Neural progenitor cell (in vitro differentiated cells): ENCODE results near the gene CHADL. TPM values are rescaled to one million over a fixed set of nuclear protein-coding genes. Genes with fewer than 3 reads are reported as not detected.

Source experiments
- DNase-seq: peaks from one replicate; pipeline ENCODE4 v3.0.0-alpha.2; 2016; ENCODE audit warnings: low spot score
- H2AFZ ChIP-seq: fragments of 200-600 bp; sonication (generic); replicated peaks from 2 replicates; pipeline ENCODE4 v1.6.1; 2016; ENCODE audit warnings: antibody characterized with exemption
- H3F3A ChIP-seq: fragments of 200-600 bp; sonication (generic); 2 replicates; pipeline ENCODE4 v1.6.1; 2016; ENCODE audit warnings: antibody characterized with exemption, low read depth
- H3K27ac ChIP-seq: fragments of 200-600 bp; sonication (generic); 2 replicates; pipeline ENCODE4 v1.5.1; 2016; ENCODE audit warnings: mild to moderate bottlenecking
- H3K27me3 ChIP-seq: fragments of 200-600 bp; sonication (generic); 2 replicates; pipeline ENCODE4 v1.6.1; 2016; ENCODE audit warnings: mild to moderate bottlenecking, moderate library complexity
- H3K36me3 ChIP-seq: fragments of 200-600 bp; sonication (generic); 2 replicates; pipeline ENCODE4 v1.5.1; 2016
- H3K4me1 ChIP-seq: fragments of 200-600 bp; sonication (generic); 2 replicates; pipeline ENCODE4 v1.6.1; 2016; ENCODE audit warnings: mixed run types
- H3K4me2 ChIP-seq: fragments of 200-600 bp; sonication (generic); 2 replicates; pipeline ENCODE4 v1.6.1; 2016
- H3K4me3 ChIP-seq: fragments of 200-600 bp; sonication (generic); 2 replicates; pipeline ENCODE4 v1.5.1; 2016
- H3K79me2 ChIP-seq: fragments of 200-600 bp; sonication (generic); 2 replicates; pipeline ENCODE4 v1.6.1; 2016; ENCODE audit warnings: low read depth
- H3K9ac ChIP-seq: fragments of 200-600 bp; sonication (generic); 2 replicates; pipeline ENCODE4 v1.6.1; 2016
- H3K9me3 ChIP-seq: fragments of 200-600 bp; sonication (generic); 2 replicates; pipeline ENCODE4 v1.5.1; 2016; ENCODE audit warnings: low read depth
- H4K20me1 ChIP-seq: fragments of 200-600 bp; sonication (generic); 2 replicates; pipeline ENCODE4 v1.6.1; 2016; ENCODE audit warnings: low read depth
- H3K27ac Mint-ChIP-seq: 3 replicates; pipeline ENCODE4 v1.8.0; 2021; ENCODE audit warnings: mixed read lengths
- H3K27me3 Mint-ChIP-seq: 2 replicates; pipeline ENCODE4 v1.8.0; 2022; ENCODE audit warnings: low read depth, mild to moderate bottlenecking, inconsistent platforms, moderate library complexity, mixed read lengths; ENCODE audit not compliant: insufficient read depth
- H3K36me3 Mint-ChIP-seq: 3 replicates; pipeline ENCODE4 v1.8.0; 2021; ENCODE audit warnings: mixed read lengths
- H3K4me1 Mint-ChIP-seq: 3 replicates; pipeline ENCODE4 v1.8.0; 2021; ENCODE audit warnings: mixed read lengths
- H3K4me3 Mint-ChIP-seq: 3 replicates; pipeline ENCODE4 v1.8.0; 2021; ENCODE audit warnings: mild to moderate bottlenecking, moderate library complexity, mixed read lengths
- H3K9me3 Mint-ChIP-seq: 3 replicates; pipeline ENCODE4 v1.8.0; 2020; ENCODE audit warnings: mixed read lengths
- CTCF ChIP-seq: fragments of 200-600 bp; sonication (generic); IDR thresholded peaks from 2 replicates; pipeline ENCODE4 v1.5.1; 2017; ENCODE audit warnings: antibody characterized with exemption, mild to moderate bottlenecking
- EZH2 ChIP-seq: fragments of 200-600 bp; sonication (generic); IDR thresholded peaks from 2 replicates; pipeline ENCODE4 v1.6.1; 2017; ENCODE audit warnings: antibody characterized with exemption, mild to moderate bottlenecking, moderate library complexity
- EZH2phosphoT487 ChIP-seq: fragments of 200-600 bp; sonication (generic); IDR thresholded peaks from 2 replicates; pipeline ENCODE4 v1.6.1; 2017; ENCODE audit warnings: antibody characterized with exemption
- total RNA-seq: library from RNA; depleted of rRNA; stranded (reverse); fragments of >200 nt; gene quantifications from 2 replicates; pipeline ENCODE4 v1.2.3, GENCODE V29; 2015; ENCODE audit warnings: low replicate concordance

Gene CHADL
- total RNA-seq, 1 donor from 2014 or later: not detected

- peaks cover 4% of the 10 kb centered on the region for H3K27me3 Mint-ChIP-seq
- H3K9ac ChIP-seq: no peak overlapping the region
- H3K4me3 ChIP-seq: no peak overlapping the region
Observed at GRCh38 chr22:41238570-41239442, 1.9 kb downstream of the CHADL start.

GRCh38 chr22:41237707-41238569 lies 2.8 kb downstream of the CHADL start:
- H3K4me3 ChIP-seq: peak overlapping the region; percentile 36
- H3K27ac Mint-ChIP-seq: no peak overlapping the region
- peaks cover 4% of the 10 kb centered on the region for H3K27me3 Mint-ChIP-seq
- peaks cover 9% of the 10 kb centered on the region for H3K4me1 ChIP-seq
- H4K20me1 ChIP-seq: no peaks in the 10 kb centered on the region
- no peaks in the 10 kb centered on the region for H3K9me3 Mint-ChIP-seq
- H3K4me2 ChIP-seq: peak overlapping the region; percentile 73
- no peak overlapping the region for H3K4me3 Mint-ChIP-seq
- peak; percentile 86 for DNase-seq
- H3K27ac ChIP-seq: no peak overlapping the region
- H3K79me2 ChIP-seq: no peaks in the 10 kb centered on the region
- peak overlapping the region; percentile 87 for H2AFZ ChIP-seq
- peaks cover 10% of the 10 kb centered on the region for H3K4me1 Mint-ChIP-seq
- H3F3A ChIP-seq: peaks cover 19% of the 10 kb centered on the region
- H3K9me3 ChIP-seq: no peaks in the 10 kb centered on the region
- no peak overlapping the region for H3K9ac ChIP-seq
- H3K36me3 Mint-ChIP-seq: no peaks in the 10 kb centered on the region
- H3K36me3 ChIP-seq: no peaks in the 10 kb centered on the region
- peaks cover 21% of the 10 kb centered on the region for H3K27me3 ChIP-seq
- TF ChIP-seq EZH2 (no peak), CTCF (peak; percentile 68), EZH2phosphoT487 (no peak)

More at GRCh38 chr22:41238570-41239442, 1.9 kb downstream of the CHADL start:
- peak overlapping the region; percentile 72 for H3K27ac Mint-ChIP-seq
- peak overlapping the region; percentile 2 for H3K4me3 Mint-ChIP-seq
- peak overlapping the region; percentile 87 for H2AFZ ChIP-seq
- no peak for DNase-seq
- no peaks in the 10 kb centered on the region for H3K79me2 ChIP-seq
- no peak overlapping the region for H3K27ac ChIP-seq
- TF ChIP-seq EZH2phosphoT487: no peak
- no peaks in the 10 kb centered on the region for H3K36me3 Mint-ChIP-seq
- peaks cover 10% of the 10 kb centered on the region for H3K4me1 Mint-ChIP-seq
- no peaks in the 10 kb centered on the region for H3K36me3 ChIP-seq
- H3K9me3 Mint-ChIP-seq: no peaks in the 10 kb centered on the region
- H4K20me1 ChIP-seq: no peaks in the 10 kb centered on the region
- H3K27me3 ChIP-seq: peaks cover 21% of the 10 kb centered on the region
- H3K4me2 ChIP-seq: no peak overlapping the region
- no peaks in the 10 kb centered on the region for H3K9me3 ChIP-seq
- H3F3A ChIP-seq: peaks cover 19% of the 10 kb centered on the region
- peaks cover 9% of the 10 kb centered on the region for H3K4me1 ChIP-seq

- Histone ChIP-seq H3K4me2 (peak overlapping the region; percentile 73), H3F3A (peaks cover 19% of the 10 kb centered on the region), H3K4me1 (peaks cover 9% of the 10 kb centered on the region), H3K79me2 (no peaks in the 10 kb centered on the region), H3K4me3 (peak overlapping the region; percentile 36), H2AFZ (peak overlapping the region; percentile 87), H3K27ac (no peak overlapping the region), H3K9ac (no peak overlapping the region), H3K27me3 (peaks cover 21% of the 10 kb centered on the region), H4K20me1 (no peaks in the 10 kb centered on the region), H3K36me3 (no peaks in the 10 kb centered on the region), H3K9me3 (no peaks in the 10 kb centered on the region)
- H3K36me3 Mint-ChIP-seq: no peaks in the 10 kb centered on the region
- DNase-seq: no peak
- H3K4me3 Mint-ChIP-seq: peak overlapping the region; percentile 35
- no peaks in the 10 kb centered on the region for H3K9me3 Mint-ChIP-seq
- no peak overlapping the region for H3K27ac Mint-ChIP-seq
- H3K27me3 Mint-ChIP-seq: peaks cover 4% of the 10 kb centered on the region
- TF ChIP-seq CTCF: no peak
- no peak for TF ChIP-seq EZH2
- TF ChIP-seq EZH2phosphoT487: no peak
- peaks cover 10% of the 10 kb centered on the region for H3K4me1 Mint-ChIP-seq
Observed at GRCh38 chr22:41237036-41237706, 3.6 kb downstream of the CHADL start.
